Lung (tissue), 16 donors: ENCODE data around the gene DHX9. TPM values are rescaled to one million over a fixed set of nuclear protein-coding genes. Genes with fewer than 3 reads are reported as not detected.

Experiments used
- ATAC-seq: fragments of 200-7000 bp; cut with Tn5 transposase; one replicate; pipeline ENCODE4 v1.9.1; 2020; ENCODE audit warnings: moderate number of reproducible peaks; ENCODE audit not compliant: insufficient read depth, low FRiP score
- DNase-seq, 3 donors: peaks; one replicate each; pipeline ENCODE4 v3.0.0-alpha.2; 2013 to 2017
- H3K27ac ChIP-seq, 2 donors: one replicate each; pipeline ENCODE4 v1.5.1; 2013; ENCODE audit warnings: mild to moderate bottlenecking in 2 of 2, moderate library complexity in 2 of 2, control low read depth in 1 of 2, inconsistent platforms in 1 of 2, low read depth in 1 of 2, low read length in 1 of 2
- H3K27me3 ChIP-seq, 3 donors: one replicate each; pipeline ENCODE4 v1.5.1; 2013; ENCODE audit warnings: low read length in 2 of 3; ENCODE audit not compliant: control insufficient read depth in 3 of 3, insufficient read depth in 3 of 3
- H3K36me3 ChIP-seq, 4 donors: one replicate each; pipeline ENCODE4 v1.5.1; 2013; ENCODE audit warnings: low read length in 4 of 4, mild to moderate bottlenecking in 1 of 4, moderate library complexity in 1 of 4; ENCODE audit not compliant: control insufficient read depth in 4 of 4, insufficient read depth in 4 of 4
- H3K4me1 ChIP-seq, 5 donors: one replicate each; pipeline ENCODE4 v1.5.1; 2013; ENCODE audit warnings: low read length in 5 of 5, mild to moderate bottlenecking in 2 of 5, moderate library complexity in 1 of 5; ENCODE audit not compliant: control insufficient read depth in 5 of 5, insufficient read depth in 5 of 5
- H3K4me3 ChIP-seq: one replicate; pipeline ENCODE4 v1.5.1; 2013; ENCODE audit warnings: mild to moderate bottlenecking, control low read depth, moderate library complexity
- H3K9ac ChIP-seq, 2 donors: one replicate each; pipeline ENCODE4 v1.5.1; 2013; ENCODE audit warnings: low read length in 2 of 2, control low read depth in 1 of 2; ENCODE audit not compliant: insufficient read depth in 1 of 2
- H3K9me3 ChIP-seq, 4 donors: one replicate each; pipeline ENCODE4 v1.5.1; 2013; ENCODE audit warnings: low read length in 3 of 4, mild to moderate bottlenecking in 1 of 4, moderate library complexity in 1 of 4; ENCODE audit not compliant: control insufficient read depth in 4 of 4, insufficient read depth in 3 of 4
- CTCF ChIP-seq: IDR thresholded peaks from 2 replicates; pipeline ENCODE4 v1.5.1; 2012; ENCODE audit warnings: mild to moderate bottlenecking; ENCODE audit errors: control extremely low read depth, extremely low read depth
- WGBS, 2 donors: extraction: QIAGEN DNeasy Blood & Tissue Kit; methylation state at CpG; one replicate each; pipeline ENCODE4 v1.1.7; 2013; 5-methylcytosine and 5-hydroxymethylcytosine counted together
- long read RNA-seq, 5 donors: transcript quantifications; one replicate each; lab custom pipeline, GENCODE V29; 2026
- polyA plus RNA-seq, 2 donors: library from polyadenylated mRNA; stranded (reverse); fragments of 200-250 nt; gene quantifications; one replicate each; pipeline ENCODE4 v1.2.1, GENCODE V29; 2013
- total RNA-seq, 2 donors: library from RNA; depleted of rRNA in 1 of 2; stranded (reverse); fragments of >200 nt in 1 of 2; gene quantifications; one replicate each; pipeline ENCODE4 v1.2.1, GENCODE V29; 2014 to 2021
- donor health status: control.
- donor health status: control.
- donor health status: Bipolar disorder and iron deficiency.
- donor health status: healthy.
- donor health status: DM: yes; HTN: yes; CAD: no.

DHX9 gene
- total RNA-seq, result 100 to 1,000 TPM; 129 to 157 TPM
- polyA plus RNA-seq, result 10 to 100 TPM; 55.5 to 99.8 TPM
- long read RNA-seq, donor 1, full-length matches to known transcripts, result 14 of 53 reads
- long read RNA-seq, donor 1, partial matches to known transcripts, result 39 of 53 reads
- long read RNA-seq, donor 1, other reads (novel, unspliced or antisense), result 0 of 53 reads
- long read RNA-seq, donor 2, partial matches to known transcripts, result 51 of 51 reads
- long read RNA-seq, donor 2, other reads (novel, unspliced or antisense), result 0 of 51 reads
- long read RNA-seq, donor 3, full-length matches to known transcripts, result 2 of 36 reads
- long read RNA-seq, donor 3, partial matches to known transcripts, result 34 of 36 reads
- long read RNA-seq, donor 3, other reads (novel, unspliced or antisense), result 0 of 36 reads
- long read RNA-seq, donor 4, partial matches to known transcripts, result 35 of 36 reads
- long read RNA-seq, donor 4, other reads (novel, unspliced or antisense), result 0 of 36 reads
- long read RNA-seq, donor 5, full-length matches to known transcripts, result 12 of 39 reads
- long read RNA-seq, donor 5, partial matches to known transcripts, result 27 of 39 reads
- long read RNA-seq, donor 5, other reads (novel, unspliced or antisense), result 0 of 39 reads

GRCh38 chr1:182839209-182840066 is at the start of gene DHX9:
DHX9 (plus strand) TSS chr1:182839347; CDS start chr1:182842567, 3,220 bp downstream.
- peak; percentile 92 for ATAC-seq
- Histone ChIP-seq H3K9me3 (no peaks in the 10 kb centered on the region), H3K9ac (peak within 1 kb of the TSS; percentile 66 to 97), H3K4me3 (peak within 1 kb of the TSS; percentile 81), H3K27me3 (no peaks in the 10 kb centered on the region), H3K36me3 (peaks cover 0 to 5% (median 1%) of the 10 kb centered on the region in 4 donors), H3K4me1 (peaks cover 0 to 25% (median 4%) of the 10 kb centered on the region in 5 donors), H3K27ac (peak within 1 kb of the TSS; percentile 75 to 98)
- peak; percentile 5 for TF ChIP-seq CTCF
- peak; percentile 95 to 96 (median 96) for DNase-seq
- 0 to 1% methylated on average over 73 to 92 of the region's 92 CpGs for WGBS, 2 donors

- Histone ChIP-seq H3K9ac (no peak overlapping the region), H3K27ac (no peak overlapping the region), H3K27me3 (peaks cover 0 to 16% (median 11%) of the 10 kb centered on the region in 3 donors), H3K4me3 (no peak overlapping the region), H3K9me3 (no peaks in the 10 kb centered on the region), H3K36me3 (no peaks in the 10 kb centered on the region), H3K4me1 (peaks cover 0 to 7% (median 0%) of the 10 kb centered on the region in 5 donors)
- ATAC-seq (no peak), DNase-seq (no peak)
- 90 to 94% methylated on average over 8 of the region's 8 CpGs for WGBS, 2 donors
- TF ChIP-seq CTCF, result no peak
Observed at GRCh38 chr1:182791281-182792179, 47.6 kb upstream of the DHX9 start.

- TF ChIP-seq CTCF, result no peak
- ATAC-seq (no peak), DNase-seq (no peak)
- peaks cover 0 to 7% (median 0%) of the 10 kb centered on the region in 5 donors for H3K4me1 ChIP-seq
- H3K9me3 ChIP-seq, result no peaks in the 10 kb centered on the region
- peak overlapping the region in 1 of 2 donors; percentile 56 for H3K27ac ChIP-seq
- H3K36me3 ChIP-seq, result no peaks in the 10 kb centered on the region
- peaks cover 0 to 3% (median 2%) of the 10 kb centered on the region in 3 donors for H3K27me3 ChIP-seq
- 92 to 95% methylated on average over 2 of the region's 2 CpGs for WGBS, 2 donors
- H3K4me3 ChIP-seq, result no peak overlapping the region
- no peak overlapping the region for H3K9ac ChIP-seq
Observed at GRCh38 chr1:182794091-182794490, 45.1 kb upstream of the DHX9 start.
